T47D (cell line): Measurements from ENCODE around the gene CDRT15.
A peak's percentile ranks its signal among the peaks of the same experiment; 100 is the strongest.

ENCODE experiments used
- DNase-seq, 2 experiments: peaks; one replicate each; pipeline versions ENCODE4 v3.0.0 to v3.0.0-alpha.2; 2011 to 2012; ENCODE audit warnings: low read depth in 1 of 2, low spot score in 1 of 2
- JUND ChIP-seq: IDR thresholded peaks from 2 replicates; pipeline ENCODE4 v1.6.1; 2012; ENCODE audit warnings: low read depth
- in situ Hi-C: cut with HindIII; loops from 2 replicates; pipeline ENCODE4 v1.10.0; 2016; ENCODE audit warnings: low sequenced_read_pairs, low pct_unique_long_range_greater_than_20kb

Gene CDRT15

GRCh38 chr17:14228903-14229302 lies 7.8 kb downstream of the CDRT15 start:
- DNase-seq: no peak
- TF ChIP-seq JUND: no peak
- in situ Hi-C loops: no loop called here

- no peak for DNase-seq
- in situ Hi-C loops: no loop called here
- no peak for TF ChIP-seq JUND
Observed at GRCh38 chr17:14227052-14227451, 9.6 kb downstream of the CDRT15 start.

- in situ Hi-C loops: no loop called here
- TF ChIP-seq JUND: no peak
- DNase-seq: no peak
Observed at GRCh38 chr17:14225254-14225980, 11.2 kb downstream of the CDRT15 start.

GRCh38 chr17:14222611-14223010 lies 14.1 kb downstream of the CDRT15 start:
- no peak for TF ChIP-seq JUND
- in situ Hi-C loops: no loop called here
- DNase-seq: no peak

GRCh38 chr17:14214271-14214670 lies 22.4 kb downstream of the CDRT15 start:
- in situ Hi-C loops: no loop called here
- TF ChIP-seq JUND: no peak
- no peak for DNase-seq

- TF ChIP-seq JUND: no peak
- in situ Hi-C loops: no loop called here
- DNase-seq: no peak
Observed at GRCh38 chr17:14212401-14212800, 24.3 kb downstream of the CDRT15 start.

- DNase-seq: no peak
- in situ Hi-C loops: no loop called here
- TF ChIP-seq JUND: no peak
Observed at GRCh38 chr17:14211801-14212200, 24.9 kb downstream of the CDRT15 start.

- DNase-seq: no peak
- no peak for TF ChIP-seq JUND
- in situ Hi-C loops: no loop called here
Observed at GRCh38 chr17:14211246-14211645, 25.4 kb downstream of the CDRT15 start.

- no peak for DNase-seq
- no peak for TF ChIP-seq JUND
- in situ Hi-C loops: no loop called here
Observed at GRCh38 chr17:14209215-14209614, 27.4 kb downstream of the CDRT15 start.

GRCh38 chr17:14207791-14208190 lies 28.9 kb downstream of the CDRT15 start:
- in situ Hi-C loops: no loop called here
- no peak for TF ChIP-seq JUND
- DNase-seq: no peak

GRCh38 chr17:14206891-14207290 lies 29.8 kb downstream of the CDRT15 start:
- no peak for DNase-seq
- in situ Hi-C loops: no loop called here
- no peak for TF ChIP-seq JUND

- in situ Hi-C loops: no loop called here
- no peak for TF ChIP-seq JUND
- DNase-seq: peak; percentile 58 to 81
Observed at GRCh38 chr17:14205992-14206461, 30.6 kb downstream of the CDRT15 start.

GRCh38 chr17:14205380-14205779 lies 31.3 kb downstream of the CDRT15 start:
- DNase-seq: no peak
- in situ Hi-C loops: no loop called here
- TF ChIP-seq JUND: no peak

GRCh38 chr17:14204546-14204945 lies 32.1 kb downstream of the CDRT15 start:
- in situ Hi-C loops: no loop called here
- TF ChIP-seq JUND: no peak
- no peak for DNase-seq

GRCh38 chr17:14204084-14204483 lies 32.6 kb downstream of the CDRT15 start:
- DNase-seq: no peak
- TF ChIP-seq JUND: no peak
- in situ Hi-C loops: no loop called here
